ENCODE results near the gene DPP4.

DNA sequence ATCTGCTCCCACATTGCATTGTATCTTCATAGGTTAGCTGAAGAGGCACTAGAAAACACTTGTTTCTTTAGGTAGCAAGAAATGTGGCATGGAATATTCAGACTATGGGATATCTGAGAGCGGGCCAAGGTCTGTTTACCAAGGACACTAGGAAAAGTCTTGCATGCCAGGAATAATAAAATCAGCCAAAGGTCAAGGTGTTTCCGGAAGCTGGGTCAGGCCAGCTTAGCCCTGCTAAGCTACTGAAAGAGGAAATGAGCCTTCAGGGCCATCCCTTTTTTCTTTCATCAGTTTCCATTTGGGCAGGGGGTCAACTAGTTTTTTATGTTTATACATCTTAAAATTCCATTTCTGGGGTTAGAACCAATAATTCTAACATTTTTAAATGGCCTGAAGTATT, 101.1 kb downstream of the DPP4 start:
- TF ChIP-seq EZH2 (IDR thresholded peaks at IDR 0.05; ENCODE audit: borderline replicate concordance) (no peak), EZH2phosphoT487 (IDR thresholded peaks at IDR 0.05; ENCODE audit: low read depth, severe bottlenecking, unreplicated experiment) (no peak)
- TF ChIP-seq, protein P1, sequence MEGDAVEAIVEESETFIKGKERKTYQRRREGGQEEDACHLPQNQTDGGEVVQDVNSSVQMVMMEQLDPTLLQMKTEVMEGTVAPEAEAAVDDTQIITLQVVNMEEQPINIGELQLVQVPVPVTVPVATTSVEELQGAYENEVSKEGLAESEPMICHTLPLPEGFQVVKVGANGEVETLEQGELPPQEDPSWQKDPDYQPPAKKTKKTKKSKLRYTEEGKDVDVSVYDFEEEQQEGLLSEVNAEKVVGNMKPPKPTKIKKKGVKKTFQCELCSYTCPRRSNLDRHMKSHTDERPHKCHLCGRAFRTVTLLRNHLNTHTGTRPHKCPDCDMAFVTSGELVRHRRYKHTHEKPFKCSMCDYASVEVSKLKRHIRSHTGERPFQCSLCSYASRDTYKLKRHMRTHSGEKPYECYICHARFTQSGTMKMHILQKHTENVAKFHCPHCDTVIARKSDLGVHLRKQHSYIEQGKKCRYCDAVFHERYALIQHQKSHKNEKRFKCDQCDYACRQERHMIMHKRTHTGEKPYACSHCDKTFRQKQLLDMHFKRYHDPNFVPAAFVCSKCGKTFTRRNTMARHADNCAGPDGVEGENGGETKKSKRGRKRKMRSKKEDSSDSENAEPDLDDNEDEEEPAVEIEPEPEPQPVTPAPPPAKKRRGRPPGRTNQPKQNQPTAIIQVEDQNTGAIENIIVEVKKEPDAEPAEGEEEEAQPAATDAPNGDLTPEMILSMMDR (IDR thresholded peaks at IDR 0.05; ENCODE audit: poor library complexity) = no peak
